HG03060 (cell line): Measurements from ENCODE around the gene SYNE3.
A peak's percentile ranks its signal among the peaks of the same experiment; 100 is the strongest.

Experiments used
- ATAC-seq: cut with Tn5 transposase; IDR thresholded peaks from one replicate; pipeline ENCODE4 v1.9.1; 2021; ENCODE audit warnings: low read depth, moderate number of reproducible peaks; ENCODE audit not compliant: unreplicated experiment

SYNE3 gene

DNA sequence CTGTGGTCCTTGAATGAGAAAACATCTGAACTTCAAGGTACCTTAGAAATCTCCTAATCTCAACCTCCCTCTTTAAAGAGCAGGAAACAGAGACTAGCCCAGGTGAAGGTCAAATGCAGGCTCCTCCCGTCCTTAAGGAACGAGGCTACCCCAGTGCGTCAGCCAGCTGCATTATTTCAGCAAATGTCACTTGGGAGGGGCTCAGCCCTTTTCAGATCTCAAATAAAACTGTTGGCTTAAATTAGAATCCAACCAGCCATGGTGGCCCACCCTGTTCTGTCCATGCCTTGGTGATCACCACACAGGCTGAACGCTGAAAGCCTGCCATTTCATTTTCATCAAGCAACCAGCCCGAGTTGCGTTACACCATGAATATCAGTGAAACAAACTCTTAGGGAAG, 7.0 kb downstream of the SYNE3 start:
- ATAC-seq: no peak

GRCh38 chr14:95508377-95508776, 8.1 kb downstream of the SYNE3 start:
- ATAC-seq: no peak

- no peak for ATAC-seq
Observed at GRCh38 chr14:95507701-95508103, 8.7 kb downstream of the SYNE3 start.

- ATAC-seq: no peak
Observed at GRCh38 chr14:95507174-95507573, 9.3 kb downstream of the SYNE3 start.

DNA sequence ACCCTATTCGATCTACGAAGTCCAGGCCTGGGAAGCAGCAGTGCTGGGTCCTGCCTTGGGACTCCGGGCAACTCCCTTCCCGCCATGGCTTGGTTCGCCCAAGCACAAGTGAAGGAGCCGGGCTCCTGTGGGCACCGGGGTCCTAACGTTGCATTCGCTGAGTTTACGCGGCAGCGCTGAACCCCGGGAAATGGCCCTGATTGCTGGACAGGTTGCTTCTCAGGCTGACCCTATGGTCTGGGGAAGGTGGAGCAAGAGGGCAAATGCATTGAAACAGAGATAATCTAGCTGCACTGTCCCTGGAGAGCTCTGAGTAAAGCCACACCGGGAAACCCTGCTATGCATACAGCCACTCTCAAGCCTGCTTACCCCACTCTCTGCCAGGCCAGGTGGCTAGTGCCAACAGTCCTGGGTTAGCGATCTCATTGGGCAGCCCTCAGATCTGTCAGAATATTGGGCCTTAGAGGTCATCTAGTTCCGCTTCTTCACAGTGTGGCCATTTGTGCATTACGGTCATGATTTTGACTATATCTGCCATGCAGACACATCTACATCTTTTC, 11.3 kb downstream of the SYNE3 start:
- ATAC-seq: no peak

DNA sequence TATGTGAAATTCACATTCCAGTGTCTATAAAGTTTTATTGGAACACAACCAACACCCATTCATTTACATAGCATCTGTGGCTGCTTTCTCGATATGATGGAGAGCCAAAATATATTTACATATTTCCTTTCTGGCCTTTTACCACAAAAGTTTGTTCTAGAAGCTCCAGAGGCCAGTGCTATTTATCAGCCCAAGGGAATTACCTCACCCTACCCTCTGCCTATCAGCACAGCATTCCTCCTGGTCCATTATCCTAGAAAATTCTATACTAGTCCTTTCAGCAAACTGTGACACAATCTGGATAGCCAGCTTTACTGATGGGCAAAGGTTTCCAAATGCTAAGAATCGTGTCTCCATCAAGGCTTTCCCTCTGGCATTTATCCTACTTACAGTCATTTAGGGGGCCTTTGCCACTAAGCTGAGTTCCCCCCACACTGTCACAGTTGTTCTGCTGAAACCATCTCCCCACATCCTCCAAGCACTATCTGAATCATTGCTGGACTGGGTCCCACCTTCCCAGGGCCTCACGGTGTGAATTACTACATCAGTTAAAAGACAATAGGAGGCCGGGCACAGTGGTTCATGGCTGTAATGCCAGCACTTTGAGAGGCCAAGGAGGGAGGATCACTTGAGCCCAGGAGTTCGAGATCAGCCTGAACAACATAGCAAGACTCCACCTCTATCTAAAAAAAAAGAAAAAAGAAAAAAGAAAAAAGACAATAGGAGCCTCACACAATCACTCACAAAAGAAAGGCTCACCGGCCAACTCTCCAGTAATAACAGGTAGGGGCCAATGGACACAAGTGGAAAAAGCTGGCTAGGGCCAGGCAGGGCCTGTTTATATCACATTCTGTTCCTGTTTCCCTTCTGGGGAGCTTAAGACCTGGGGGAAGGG, 12.1 kb downstream of the SYNE3 start:
- ATAC-seq: no peak

- peak; percentile 49 for ATAC-seq
Observed at GRCh38 chr14:95503365-95504134, 12.9 kb downstream of the SYNE3 start.

GRCh38 chr14:95502381-95502950, 14.0 kb downstream of the SYNE3 start:
- ATAC-seq: no peak

GRCh38 chr14:95500772-95501401, 15.6 kb downstream of the SYNE3 start:
- ATAC-seq: no peak

DNA sequence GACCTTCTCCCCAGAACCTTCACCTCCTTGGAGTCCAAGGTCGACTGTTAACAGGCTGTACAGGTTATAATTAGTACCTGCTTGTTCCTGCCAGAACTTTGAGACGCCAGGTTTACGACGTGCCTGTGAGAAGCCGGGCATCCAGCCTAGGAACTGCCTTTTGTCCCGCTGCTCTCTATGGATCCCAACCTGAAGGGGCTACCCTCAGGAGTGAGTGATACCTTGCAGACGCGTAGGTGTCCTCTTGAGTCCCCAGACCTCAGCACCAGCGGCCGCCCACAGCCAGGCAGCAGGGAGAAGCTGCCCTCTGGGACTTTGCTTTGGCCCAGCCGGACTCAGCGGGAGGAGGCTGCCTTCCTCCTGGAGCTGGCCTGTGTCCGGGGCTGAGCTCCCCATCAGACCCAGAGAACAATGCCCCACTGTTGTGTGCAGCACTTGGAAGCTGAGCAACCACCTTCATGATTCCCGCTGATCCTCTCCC, 16.2 kb downstream of the SYNE3 start:
- ATAC-seq: no peak

DNA sequence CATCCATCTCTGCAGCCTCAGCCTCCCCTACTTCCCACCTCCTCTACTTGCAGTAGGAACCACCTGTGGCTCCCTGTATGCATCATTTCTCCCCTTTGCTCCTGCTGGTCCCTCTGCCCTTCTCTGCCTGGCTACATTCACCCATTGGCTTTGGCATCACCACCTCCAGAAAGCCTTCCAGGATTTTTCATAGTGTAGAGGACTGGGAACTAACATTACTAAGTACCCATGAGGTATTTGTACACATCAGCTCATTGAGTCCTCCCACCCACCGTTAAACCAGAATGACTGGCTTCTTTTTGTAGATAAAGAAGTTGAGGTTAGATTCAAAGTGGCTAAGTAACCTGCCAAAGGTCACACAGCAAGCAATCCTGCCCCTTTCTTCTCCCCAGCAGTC, 17.1 kb downstream of the SYNE3 start:
- no peak for ATAC-seq

- ATAC-seq: no peak
Observed at GRCh38 chr14:95498622-95499353, 17.7 kb downstream of the SYNE3 start.

DNA sequence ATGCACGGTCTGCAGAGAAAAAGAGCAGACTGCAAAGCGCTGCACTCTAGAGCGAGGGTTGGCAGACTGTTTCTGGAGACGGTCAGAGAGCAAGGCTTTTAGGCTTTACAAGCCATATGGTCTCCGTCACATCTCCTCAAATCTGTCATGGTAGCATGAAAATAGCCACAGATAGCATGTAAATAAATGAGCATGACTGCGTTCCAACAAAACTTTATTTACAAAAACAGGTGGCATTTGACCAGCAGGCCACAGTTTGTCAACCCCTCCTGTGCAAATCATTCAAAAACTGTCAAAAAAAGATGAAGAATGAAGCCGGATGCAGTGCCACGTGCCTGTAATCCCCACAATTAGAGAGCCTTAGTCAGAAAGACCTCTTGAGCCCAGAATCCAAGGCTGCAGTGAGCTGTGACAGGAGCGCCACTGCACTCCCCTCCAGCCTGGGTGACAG, 18.9 kb downstream of the SYNE3 start:
- ATAC-seq: no peak

DNA sequence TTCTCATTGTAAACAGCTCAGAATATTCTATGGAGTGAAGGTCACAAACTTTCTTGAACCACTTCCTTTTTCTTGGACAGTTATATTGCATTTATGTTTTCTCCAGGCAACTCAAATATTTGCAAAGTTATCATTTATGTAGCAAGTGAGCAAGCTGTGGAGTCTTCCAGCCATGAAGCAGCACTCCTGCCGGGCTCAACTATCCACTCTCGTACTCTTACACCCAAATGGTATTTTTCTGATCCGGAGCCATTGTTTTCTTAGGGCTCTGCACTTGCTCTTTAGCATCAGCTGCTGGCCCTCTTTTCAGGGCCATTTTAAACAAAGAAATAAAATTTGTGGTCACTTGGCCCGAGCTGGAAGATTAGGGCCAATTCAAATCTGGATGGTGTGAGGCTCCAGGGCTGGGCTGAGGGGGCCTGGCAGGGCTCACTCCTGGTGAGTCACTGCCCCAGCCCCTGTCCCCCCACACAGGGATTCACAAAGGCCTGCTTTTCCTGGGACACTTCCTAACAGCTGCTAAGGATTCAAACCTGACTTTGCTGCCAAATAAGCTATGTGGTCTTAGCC, 19.7 kb downstream of the SYNE3 start:
- ATAC-seq: no peak

DNA sequence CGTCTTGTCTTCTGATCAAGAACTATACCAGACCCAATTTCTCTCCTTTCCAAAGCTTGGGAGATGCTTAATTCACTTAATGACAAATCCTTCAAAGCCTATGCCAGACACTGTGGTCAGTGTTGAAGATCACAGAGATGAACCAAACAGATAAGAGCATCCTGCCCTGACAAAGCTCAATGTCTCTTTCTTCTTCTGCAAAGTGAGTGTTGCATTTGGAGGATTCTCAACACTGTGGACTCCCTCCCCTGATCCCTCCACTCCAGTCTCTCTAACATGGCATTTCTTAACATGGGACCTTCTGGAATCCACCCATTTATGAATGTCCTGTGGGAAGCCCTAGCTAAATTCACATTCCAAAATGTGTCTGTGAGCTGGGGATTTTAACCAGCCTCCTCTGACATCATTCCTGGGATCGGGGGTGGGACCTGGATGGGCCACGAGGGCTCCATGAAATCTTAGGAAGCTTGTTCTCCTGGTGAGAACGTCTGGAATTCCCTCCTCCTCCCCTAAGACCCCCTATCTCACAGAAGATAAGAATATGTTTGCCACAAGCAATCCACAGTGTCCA, 20.3 kb downstream of the SYNE3 start:
- ATAC-seq: no peak

DNA sequence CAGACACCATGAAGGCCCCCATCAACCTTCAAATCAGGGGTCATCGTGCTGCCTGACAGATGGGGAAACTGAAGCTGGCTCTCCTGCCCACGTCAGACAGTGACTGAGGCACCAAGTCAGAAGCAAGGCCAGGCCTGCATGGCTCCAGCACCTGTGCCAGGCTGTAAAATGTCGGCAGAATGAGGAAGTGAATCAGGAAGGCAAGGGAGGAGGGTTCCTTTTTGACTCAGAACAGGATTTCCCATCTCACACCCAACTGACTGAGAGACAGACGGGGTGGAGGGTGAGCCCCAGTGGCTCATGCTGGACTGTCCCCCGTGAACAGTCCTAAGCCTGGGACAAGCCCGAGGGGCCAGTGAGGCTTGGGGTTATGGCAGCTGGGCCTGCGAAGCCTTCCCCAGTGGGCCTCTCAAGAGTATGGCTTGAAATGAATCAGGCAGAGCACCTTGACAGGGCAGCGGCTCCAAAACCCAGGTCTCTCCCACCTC, 20.9 kb downstream of the SYNE3 start:
- peak; percentile 87 for ATAC-seq

DNA sequence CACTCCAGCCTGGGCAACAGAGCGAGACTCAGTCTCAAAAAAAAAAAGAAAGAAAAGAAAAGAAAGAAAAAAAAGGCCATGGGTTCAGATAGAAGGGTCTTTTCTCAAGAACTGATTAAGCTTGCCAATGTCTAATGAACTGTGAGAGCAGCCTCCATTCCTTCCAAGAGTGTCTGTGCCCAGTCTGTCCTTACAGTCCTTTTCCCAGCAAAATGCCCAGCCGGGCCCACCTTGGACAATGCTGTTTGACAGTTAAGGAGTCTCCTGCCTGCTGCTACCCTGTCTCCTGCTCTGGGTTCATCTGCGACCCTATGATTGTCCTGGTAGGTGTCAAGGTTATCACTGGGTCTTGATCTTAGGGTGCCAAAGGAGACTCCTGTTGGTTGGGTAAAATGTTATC, 21.4 kb downstream of the SYNE3 start:
- no peak for ATAC-seq

GRCh38 chr14:95494456-95494855, 22.0 kb downstream of the SYNE3 start:
- ATAC-seq: no peak

DNA sequence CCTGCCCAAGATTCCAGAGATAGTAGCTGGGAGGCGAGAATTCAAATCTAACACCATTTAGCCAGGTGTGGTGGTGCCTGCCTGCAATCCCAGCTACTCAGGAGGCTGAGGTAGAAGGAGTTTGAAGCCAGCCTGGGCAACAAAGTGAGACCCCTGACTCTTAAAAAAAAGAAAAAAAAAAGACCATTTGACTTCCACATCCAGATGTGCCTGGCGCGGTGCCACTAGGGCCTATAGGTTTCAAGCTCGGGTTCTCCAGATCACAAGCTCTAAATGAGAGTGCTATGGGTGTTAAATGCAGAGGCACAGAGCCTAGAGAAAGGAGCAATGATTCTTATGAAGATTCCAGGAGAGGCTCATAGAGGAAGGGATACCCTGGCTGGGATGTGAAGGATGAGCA, 22.5 kb downstream of the SYNE3 start:
- no peak for ATAC-seq
